Measurements from ENCODE around the gene KIF26B.

Gene KIF26B

GRCh38 chr1:245245021-245245667, 90.4 kb downstream of the KIF26B start:
- no peak for DNase-seq

GRCh38 chr1:245246433-245246832, 91.6 kb downstream of the KIF26B start:
- no peak for DNase-seq

DNA sequence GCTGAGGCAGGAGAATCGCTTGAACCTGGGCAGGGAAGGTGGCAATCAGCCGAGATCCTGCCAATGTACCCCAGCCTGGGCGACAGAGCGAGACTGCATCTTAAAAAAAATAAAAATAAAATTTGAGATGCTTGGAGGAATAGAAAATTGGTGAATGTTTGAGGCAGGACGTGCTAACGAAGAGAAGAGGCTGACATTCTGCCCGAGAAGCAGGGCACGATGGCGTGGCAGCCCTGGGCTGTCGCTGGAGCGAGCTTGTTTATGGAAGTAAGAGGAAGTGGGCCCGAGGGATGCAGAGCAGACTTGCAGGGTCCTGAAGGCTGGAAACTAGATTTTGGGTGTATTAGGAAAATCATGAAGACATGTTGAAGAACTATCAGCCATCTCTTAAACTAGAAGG, 92.6 kb downstream of the KIF26B start:
- DNase-seq: no peak

DNA sequence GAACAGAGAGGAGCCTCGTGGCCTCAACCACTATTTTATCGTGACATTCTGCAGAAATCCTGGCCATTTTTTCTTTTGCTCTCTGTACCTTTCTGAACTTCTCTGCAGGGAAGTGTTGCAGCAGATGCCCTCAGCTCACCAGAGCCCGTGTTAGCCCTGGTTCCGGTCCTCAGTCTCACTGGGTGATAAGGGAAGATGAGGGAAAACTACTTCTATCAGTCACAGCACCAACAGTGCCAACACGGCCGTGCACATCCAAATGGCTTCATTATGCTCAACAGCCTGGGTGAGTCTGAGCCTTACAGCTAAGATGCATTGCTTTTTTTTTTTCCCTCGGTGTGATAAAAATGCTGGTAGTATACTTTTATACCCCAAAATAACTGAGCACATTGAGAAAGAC, 93.0 kb downstream of the KIF26B start:
- DNase-seq: no peak

- DNase-seq: no peak
Observed at GRCh38 chr1:245248231-245248731, 93.5 kb downstream of the KIF26B start.

DNA sequence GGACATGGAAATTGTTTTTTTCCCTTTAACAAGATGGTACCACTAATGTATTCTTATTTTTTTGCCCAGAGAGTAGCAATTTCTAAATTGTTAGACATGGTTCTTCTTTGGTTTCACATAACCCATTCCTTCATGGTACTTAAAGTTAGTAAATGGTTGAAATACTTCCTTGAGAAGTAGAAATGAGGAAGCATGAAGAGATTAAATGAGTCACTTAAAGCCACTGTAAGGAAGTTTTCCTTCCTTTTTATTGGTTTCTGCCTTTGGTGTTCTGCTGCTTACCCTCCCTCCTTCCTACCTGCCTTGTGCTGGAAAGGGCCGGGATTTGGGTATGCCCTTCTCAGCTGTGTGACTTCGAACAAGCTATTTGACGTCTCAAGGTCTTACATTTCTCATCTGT, 101.0 kb downstream of the KIF26B start:
- DNase-seq: no peak

GRCh38 chr1:245256528-245256927, 101.7 kb downstream of the KIF26B start:
- no peak for DNase-seq

GRCh38 chr1:245258271-245258920, 103.6 kb downstream of the KIF26B start:
- DNase-seq: no peak

- no peak for DNase-seq
Observed at GRCh38 chr1:245260110-245260882, 105.5 kb downstream of the KIF26B start.

DNA sequence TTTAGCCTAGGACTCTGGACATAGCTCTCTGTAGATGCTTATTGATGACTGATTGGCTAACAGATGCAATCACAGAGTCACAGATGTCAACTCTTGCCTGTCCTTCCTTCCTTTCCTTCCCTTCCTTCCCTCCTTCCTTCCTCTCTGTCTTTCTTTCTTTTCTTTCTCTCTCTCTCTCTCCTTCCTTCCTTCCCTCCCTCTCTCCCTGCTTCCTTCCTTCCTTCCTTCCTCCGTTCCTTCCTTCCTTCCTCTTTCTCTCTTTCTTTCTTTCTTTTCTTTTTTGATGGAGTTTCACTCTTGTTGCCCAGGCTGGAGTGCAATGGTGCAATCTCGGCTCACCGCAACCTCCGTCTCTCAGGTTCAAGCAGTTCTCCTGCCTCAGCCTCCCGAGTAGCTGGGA, 106.1 kb downstream of the KIF26B start:
- no peak for DNase-seq

- no peak for DNase-seq
Observed at GRCh38 chr1:245261786-245262185, 107.0 kb downstream of the KIF26B start.

DNA sequence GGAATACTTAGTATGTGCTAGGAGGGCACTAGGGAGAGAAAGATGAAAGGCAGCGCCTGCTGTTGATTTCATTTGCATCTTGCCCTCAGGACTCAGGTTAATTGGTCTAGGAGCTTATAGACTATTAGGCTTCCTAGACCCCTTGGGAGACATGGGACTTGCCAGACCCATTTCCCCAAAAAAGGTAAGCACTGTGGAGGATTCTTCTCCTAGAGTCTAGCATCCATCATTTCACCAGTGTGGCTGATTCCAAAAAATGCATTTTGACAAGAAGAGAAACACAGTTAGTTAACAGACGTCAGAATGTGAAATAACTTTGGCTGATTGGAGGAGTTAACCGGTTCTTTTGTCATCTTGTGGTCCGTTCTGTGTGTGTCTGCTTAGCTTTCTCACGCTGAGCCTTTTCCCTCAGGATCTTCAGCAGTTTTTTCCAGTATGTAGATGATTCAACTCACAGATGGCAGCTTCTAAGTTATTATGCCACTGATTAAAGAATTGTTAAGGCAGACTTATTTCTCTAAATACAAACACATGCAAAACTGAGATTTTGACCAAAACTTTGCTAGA, 108.8 kb downstream of the KIF26B start:
- no peak for DNase-seq

DNA sequence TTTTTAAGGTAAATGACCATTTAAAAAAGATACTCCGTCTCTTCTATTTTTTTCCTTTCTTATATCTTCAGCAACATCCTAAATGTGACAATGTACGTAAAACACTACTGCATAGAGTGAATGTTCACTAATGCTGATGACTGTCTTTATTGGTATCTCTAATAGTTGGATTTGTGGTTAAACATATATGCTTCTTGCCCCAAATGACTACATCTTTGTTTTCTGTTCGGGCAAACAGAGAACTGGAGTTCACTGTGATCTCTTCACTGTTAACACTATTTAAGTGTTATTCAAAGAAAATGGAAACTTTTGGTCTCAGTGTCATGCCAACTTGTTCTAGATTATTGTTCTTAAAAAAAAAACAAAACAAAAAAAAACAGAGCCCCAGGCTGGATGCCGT, 109.4 kb downstream of the KIF26B start:
- DNase-seq: no peak

DNA sequence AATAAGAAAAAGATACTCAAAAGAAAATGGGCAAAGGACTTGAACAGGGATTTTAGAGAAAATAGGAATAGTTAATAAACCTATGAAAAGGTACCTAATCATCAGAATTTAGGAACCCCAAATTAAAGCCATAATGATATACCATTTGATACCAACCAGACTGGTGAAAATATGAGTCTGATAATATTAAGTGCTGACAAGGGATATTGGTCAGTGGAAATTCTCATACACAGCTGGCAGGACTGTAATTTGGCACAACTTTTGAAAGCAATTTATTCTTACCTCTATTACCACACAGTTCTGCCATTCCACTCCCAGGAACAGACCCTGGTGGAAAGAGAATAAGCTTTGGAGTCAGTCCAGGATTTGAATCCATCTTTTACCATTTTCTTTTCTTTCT, 111.3 kb downstream of the KIF26B start:
- no peak for DNase-seq

DNA sequence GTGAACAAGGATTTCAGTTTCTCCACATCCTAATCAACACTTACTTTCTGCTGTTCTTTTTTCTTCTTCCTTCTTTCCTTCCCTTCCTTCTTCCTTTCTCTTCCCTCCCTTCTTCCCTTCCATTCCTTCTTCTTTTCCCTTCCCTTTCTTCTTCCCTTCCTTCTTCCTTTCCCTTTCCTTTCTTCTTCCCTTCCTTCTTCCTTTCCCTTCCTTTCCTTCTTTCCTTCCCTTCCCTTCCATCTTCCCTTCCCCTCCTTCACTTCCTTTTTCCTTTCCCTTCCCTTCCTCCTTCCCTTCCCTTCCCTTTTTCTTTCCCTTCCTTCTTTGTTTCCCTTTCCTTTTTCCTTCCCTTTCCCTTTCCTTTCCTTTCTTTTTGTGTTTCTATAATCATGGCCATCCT, 115.3 kb downstream of the KIF26B start:
- DNase-seq: no peak

GRCh38 chr1:245270972-245271371, 116.2 kb downstream of the KIF26B start:
- DNase-seq: no peak

DNA sequence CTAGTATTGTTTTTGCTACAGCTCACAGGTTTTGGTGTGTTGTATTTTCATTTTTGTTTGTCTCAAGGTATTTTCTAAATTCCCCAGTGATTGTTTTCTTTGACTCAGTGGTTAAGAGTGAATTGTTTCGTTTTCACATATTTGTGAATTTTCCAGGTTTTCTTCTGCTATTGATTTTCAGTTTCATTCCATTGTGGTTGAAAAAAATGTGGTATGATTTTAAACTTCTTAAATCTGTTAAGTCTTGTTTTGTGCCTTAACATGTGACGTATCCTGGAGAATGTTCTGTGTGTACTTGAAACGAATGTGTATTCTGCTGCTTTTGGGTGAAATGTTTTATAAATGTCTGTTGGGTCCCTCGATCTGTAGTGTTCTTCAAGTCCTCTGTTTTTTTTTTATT, 117.9 kb downstream of the KIF26B start:
- DNase-seq: no peak

DNA sequence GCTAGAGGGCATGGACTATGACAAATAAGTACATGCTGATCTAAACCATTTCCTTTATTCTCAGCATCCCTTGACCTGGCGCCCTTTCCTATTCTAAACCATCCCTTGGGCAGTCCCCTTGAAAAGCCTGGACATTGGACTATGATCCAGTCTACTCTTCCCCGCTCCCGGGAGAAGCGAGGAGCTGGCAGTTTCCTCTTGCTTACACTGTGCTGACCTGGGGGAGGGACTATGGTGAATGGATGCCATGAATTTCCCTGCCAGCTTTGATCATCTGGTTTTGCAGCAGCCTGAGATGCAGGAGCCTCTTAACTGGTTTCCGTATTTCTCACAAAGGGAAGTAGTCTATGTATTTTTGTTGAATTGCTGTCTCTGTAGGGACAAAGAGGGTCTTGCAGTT, 121.7 kb downstream of the KIF26B start:
- DNase-seq: no peak

GRCh38 chr1:245277276-245277675, 122.5 kb downstream of the KIF26B start:
- no peak for DNase-seq

DNA sequence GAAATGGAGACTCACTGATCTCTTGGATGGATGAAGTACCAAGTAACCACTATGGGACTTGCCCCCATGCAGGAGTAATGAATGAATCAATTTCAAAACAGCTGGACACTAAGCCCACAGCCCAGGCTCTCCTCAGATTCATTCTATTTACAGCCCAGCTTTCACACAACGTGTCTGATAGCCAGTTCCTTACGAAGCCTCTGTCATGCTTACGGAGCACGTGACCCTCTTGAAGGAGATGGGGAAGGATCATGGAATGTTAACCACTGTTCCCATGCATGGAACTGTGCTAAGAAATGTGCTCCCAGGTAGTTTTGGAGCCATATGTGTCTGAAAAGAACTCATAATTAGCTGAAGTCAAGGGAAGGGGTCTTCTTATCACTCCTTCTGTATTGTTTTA, 124.1 kb downstream of the KIF26B start:
- DNase-seq: no peak

GRCh38 chr1:245279346-245279745, 124.6 kb downstream of the KIF26B start:
- DNase-seq: no peak

GRCh38 chr1:245283001-245283400, 128.2 kb downstream of the KIF26B start:
- DNase-seq: no peak

DNA sequence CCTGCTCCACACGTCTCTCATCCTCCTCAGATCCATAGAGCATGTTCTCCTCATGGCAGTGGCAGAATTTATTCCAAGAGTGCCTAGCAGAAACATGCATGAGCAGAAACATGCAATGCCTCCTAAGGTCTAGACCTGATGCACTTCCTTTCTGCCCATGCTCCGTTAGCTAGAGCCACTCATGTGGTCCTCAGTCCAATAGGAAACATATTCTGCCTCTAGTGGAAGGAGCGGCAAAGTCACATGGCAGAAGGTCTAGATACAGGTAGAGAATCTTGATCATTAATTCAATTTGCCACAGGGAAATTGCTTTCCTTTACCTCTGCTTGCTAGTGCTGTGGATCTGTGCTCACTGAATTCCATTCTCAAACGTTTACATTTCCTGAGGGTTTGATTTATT, 130.4 kb downstream of the KIF26B start:
- DNase-seq: no peak

GRCh38 chr1:245288796-245289195, 134.0 kb downstream of the KIF26B start:
- no peak for DNase-seq
